HL-60 (cell line): ENCODE measurements around the gene ZPBP2.

Experiments
- DNase-seq, 2 experiments: peaks; one replicate each; pipeline ENCODE4 v3.0.0-alpha.2; 2010 to 2020; ENCODE audit warnings: low read depth in 1 of 2, low spot score in 1 of 2
- H3K27ac ChIP-seq: fragments of 250-450 bp; sonication (Bioruptor Pico); replicated peaks from 2 replicates; pipeline ENCODE4 v1.5.1; 2020; ENCODE audit warnings: mild to moderate bottlenecking, moderate library complexity
- H3K27me3 ChIP-seq: fragments of 250-450 bp; sonication (Bioruptor Pico); 2 replicates; pipeline ENCODE4 v1.5.1; 2021; ENCODE audit warnings: mild to moderate bottlenecking, moderate library complexity; ENCODE audit not compliant: insufficient read depth, poor library complexity, severe bottlenecking
- H3K4me3 ChIP-seq: replicated peaks from 2 replicates; pipeline ENCODE4 v1.5.1; 2011; ENCODE audit warnings: mild to moderate bottlenecking, control low read depth, low read length; ENCODE audit not compliant: insufficient read depth
- CTCF ChIP-seq: IDR thresholded peaks from one replicate; pipeline ENCODE4 v1.5.1; 2011; ENCODE audit warnings: low read length, control low read depth, inconsistent platforms; ENCODE audit not compliant: insufficient read depth
- GABPA ChIP-seq: IDR thresholded peaks from 2 replicates; pipeline ENCODE4 v1.6.1; 2012; ENCODE audit warnings: low read depth
- POLR2AphosphoS5 ChIP-seq: IDR thresholded peaks from 2 replicates; pipeline ENCODE4 v1.6.1; 2012; ENCODE audit warnings: low read depth
- REST ChIP-seq: IDR thresholded peaks from 2 replicates; pipeline ENCODE4 v1.6.1; 2012; ENCODE audit warnings: low read depth; ENCODE audit not compliant: insufficient replicate concordance
- SPI1 ChIP-seq: IDR thresholded peaks from 2 replicates; pipeline ENCODE4 v1.6.1; 2012; ENCODE audit warnings: low read depth, mild to moderate bottlenecking, borderline replicate concordance

Gene ZPBP2

GRCh38 chr17:39828443-39828842 lies 39.6 kb upstream of the ZPBP2 start:
- Histone ChIP-seq H3K4me3 (no peak overlapping the region), H3K27me3 (no peaks in the 10 kb centered on the region), H3K27ac (no peak overlapping the region)
- no peak for TF ChIP-seq REST
- no peak for TF ChIP-seq CTCF
- no peak for TF ChIP-seq SPI1
- TF ChIP-seq GABPA: no peak
- no peak for TF ChIP-seq POLR2AphosphoS5
- DNase-seq: no peak

GRCh38 chr17:39831588-39831987 lies 36.4 kb upstream of the ZPBP2 start:
- Histone ChIP-seq H3K27ac (no peak overlapping the region), H3K4me3 (no peak overlapping the region), H3K27me3 (no peaks in the 10 kb centered on the region)
- no peak for TF ChIP-seq REST
- no peak for DNase-seq

GRCh38 chr17:39834017-39834416 lies 34.0 kb upstream of the ZPBP2 start:
- no peak overlapping the region for H3K27ac ChIP-seq
- no peak for TF ChIP-seq REST
- no peak for TF ChIP-seq SPI1
- TF ChIP-seq POLR2AphosphoS5: no peak
- no peak for TF ChIP-seq GABPA
- TF ChIP-seq CTCF: no peak
- DNase-seq: no peak
- H3K4me3 ChIP-seq: no peak overlapping the region
- H3K27me3 ChIP-seq: no peaks in the 10 kb centered on the region
